SK-N-SH (cell line): ENCODE results near the gene MARCHF7. TPM values are rescaled to one million over a fixed set of nuclear protein-coding genes. Genes with fewer than 3 reads are reported as not detected.

Experiments
- CTCF ChIA-PET: fragments of 300-600, 350-600 bp; formaldehyde crosslinking; extraction: SDS; loops from one replicate; lab custom pipeline; 2021; lab: Yijun Ruan, JAX
- POLR2A ChIA-PET: fragments of 350-600 bp; sonication (Branson Sonifier 250); formaldehyde crosslinking; extraction: SDS; loops from one replicate; lab custom pipeline; 2020; ENCODE audit warnings: antibody characterized with exemption, inconsistent platforms; lab: Yijun Ruan, JAX
- DNase-seq: peaks from one replicate; pipeline ENCODE4 v3.0.0; 2012
- H2AFZ ChIP-seq: fragments of 200-600 bp; sonication (generic); 2 replicates; pipeline ENCODE4 v1.8.1; 2016; ENCODE audit warnings: antibody characterized with exemption, mild to moderate bottlenecking, low read depth
- H3F3A ChIP-seq: fragments of 200-600 bp; sonication (generic); replicated peaks from 2 replicates; pipeline ENCODE3; 2016; ENCODE audit warnings: antibody characterized with exemption, mild to moderate bottlenecking; ENCODE audit not compliant: insufficient read depth
- H3K27ac ChIP-seq, 2 experiments: fragments of 200-500 bp in 1 of 2; fragments of 200-600 bp in 1 of 2; sonication (Bioruptor generic) in 1 of 2; sonication (generic), shearing (Covaris generic) in 1 of 2; 2 replicates each; pipeline versions ENCODE4 v1.5.1 to v1.6.1; 2014 to 2016; ENCODE audit warnings: low read depth in 2 of 2, inconsistent platforms in 1 of 2, low read length in 1 of 2, mild to moderate bottlenecking in 1 of 2, mixed read lengths in 1 of 2
- H3K27me3 ChIP-seq: fragments of 200-600 bp; sonication (generic), shearing (Covaris generic); 2 replicates; pipeline ENCODE4 v1.6.1; 2016; ENCODE audit warnings: mixed run types; ENCODE audit not compliant: insufficient read depth
- H3K36me3 ChIP-seq, 2 experiments: fragments of 200-500 bp in 1 of 2; fragments of 200-600 bp in 1 of 2; sonication (Bioruptor generic) in 1 of 2; sonication (generic) in 1 of 2; replicated peaks in 1 of 2; 2 replicates each; pipeline versions ENCODE3 to v1.5.1; 2014 to 2016; ENCODE audit warnings: low read length in 1 of 2, mild to moderate bottlenecking in 1 of 2; ENCODE audit not compliant: insufficient read depth in 2 of 2, control insufficient read depth in 1 of 2
- H3K4me1 ChIP-seq, 2 experiments: fragments of 200-500 bp in 1 of 2; fragments of 200-600 bp in 1 of 2; sonication (Bioruptor generic) in 1 of 2; sonication (generic), shearing (Covaris generic) in 1 of 2; 2 replicates each; pipeline versions ENCODE4 v1.5.1 to v1.6.1; 2014 to 2016; ENCODE audit warnings: low read depth in 1 of 2, low read length in 1 of 2, mixed run types in 1 of 2; ENCODE audit not compliant: insufficient read depth in 2 of 2, control insufficient read depth in 1 of 2
- H3K4me2 ChIP-seq: fragments of 200-600 bp; sonication (generic), shearing (Covaris generic); 2 replicates; pipeline ENCODE4 v1.6.1; 2017; ENCODE audit warnings: mixed run types
- H3K4me3 ChIP-seq, 2 experiments: fragments of 200-500 bp in 1 of 2; fragments of 200-600 bp in 1 of 2; sonication (Bioruptor generic) in 1 of 2; sonication (generic), shearing (Covaris generic) in 1 of 2; 2 replicates each; pipeline versions ENCODE4 v1.5.1 to v1.8.1; 2014 to 2016; ENCODE audit warnings: low read depth in 2 of 2, inconsistent platforms in 1 of 2, low read length in 1 of 2, mild to moderate bottlenecking in 1 of 2, mixed read lengths in 1 of 2, moderate library complexity in 1 of 2
- H3K79me2 ChIP-seq: fragments of 200-600 bp; sonication (generic); 2 replicates; pipeline ENCODE4 v1.8.1; 2017; ENCODE audit warnings: mild to moderate bottlenecking; ENCODE audit not compliant: insufficient read depth
- H3K9ac ChIP-seq: fragments of 200-600 bp; sonication (generic); 2 replicates; pipeline ENCODE4 v1.6.1; 2017; ENCODE audit warnings: mixed run types
- H3K9me2 ChIP-seq: fragments of 200-600 bp; sonication (generic); 2 replicates; pipeline ENCODE4 v1.6.1; 2017; ENCODE audit warnings: mixed run types
- H3K9me3 ChIP-seq: fragments of 200-600 bp; sonication (generic); 2 replicates; pipeline ENCODE4 v1.6.1; 2017; ENCODE audit warnings: mixed run types, mild to moderate bottlenecking, moderate library complexity
- H4K20me1 ChIP-seq: fragments of 200-600 bp; sonication (generic); 2 replicates; pipeline ENCODE4 v1.6.1; 2017; ENCODE audit warnings: mild to moderate bottlenecking, mixed run types; ENCODE audit not compliant: insufficient read depth
- ELF1 ChIP-seq: IDR thresholded peaks from 2 replicates; pipeline ENCODE4 v1.4.0; 2012
- EP300 ChIP-seq, 2 experiments: IDR thresholded peaks; 2 replicates each; pipeline versions ENCODE4 v1.4.0 to v1.6.1; 2012; ENCODE audit warnings: borderline replicate concordance in 1 of 2, low read depth in 1 of 2, low read length in 1 of 2
- GATA2 ChIP-seq: sonication (generic); formaldehyde crosslinking; IDR thresholded peaks from 2 replicates; pipeline ENCODE4 v1.5.0; 2020; ENCODE audit warnings: mild to moderate bottlenecking, missing genetic modification reagents
- NFIC ChIP-seq: IDR thresholded peaks from 2 replicates; pipeline ENCODE4 v1.4.0; 2012; ENCODE audit warnings: borderline replicate concordance
- NRF1 ChIP-seq: IDR thresholded peaks from 2 replicates; pipeline ENCODE4 v1.6.1; 2012; ENCODE audit warnings: low read depth, mild to moderate bottlenecking, low read length
- POLR2AphosphoS5 ChIP-seq: IDR thresholded peaks from 2 replicates; pipeline ENCODE4 v1.6.1; 2012; ENCODE audit warnings: low read depth, low read length
- RAD21 ChIP-seq: IDR thresholded peaks from 2 replicates; pipeline ENCODE4 v1.6.1; 2012; ENCODE audit warnings: mild to moderate bottlenecking, low read length
- RCOR1 ChIP-seq: fragments of 150-350 bp; IDR thresholded peaks from 2 replicates; pipeline ENCODE4 v1.6.1; 2017; ENCODE audit warnings: antibody characterized with exemption, low read length
- RFX5 ChIP-seq: IDR thresholded peaks from 2 replicates; pipeline ENCODE4 v1.6.1; 2012; ENCODE audit warnings: mild to moderate bottlenecking, improper control_type of control experiment, low read length
- RXRA ChIP-seq: IDR thresholded peaks from 2 replicates; pipeline ENCODE4 v1.4.0; 2012; ENCODE audit warnings: low read depth, mild to moderate bottlenecking, borderline replicate concordance
- TAF1 ChIP-seq: IDR thresholded peaks from 2 replicates; pipeline ENCODE4 v1.6.1; 2012; ENCODE audit warnings: low read depth, mild to moderate bottlenecking, low read length, moderate library complexity, borderline replicate concordance
- TCF12 ChIP-seq: IDR thresholded peaks from 2 replicates; pipeline ENCODE4 v1.4.0; 2012
- TEAD4 ChIP-seq: IDR thresholded peaks from 2 replicates; pipeline ENCODE4 v1.4.0; 2012; ENCODE audit warnings: mild to moderate bottlenecking, borderline replicate concordance; ENCODE audit not compliant: insufficient read depth
- WGBS: methylation state at CpG from one replicate; pipeline ENCODE4 v1.1.6; 2017; ENCODE audit warnings: low lambda C conversion rate; 5-methylcytosine and 5-hydroxymethylcytosine counted together
- polyA plus RNA-seq, 3 experiments: library from polyadenylated mRNA; depleted of rRNA; stranded (reverse); fragments of >200 nt; gene quantifications; 2 replicates each; pipeline ENCODE4 v1.2.3, GENCODE V29; 2012
- TF ChIP-seq, protein P1 (sequence below): IDR thresholded peaks from 2 replicates; pipeline ENCODE4 v1.4.0; 2012; ENCODE audit warnings: low read depth, borderline replicate concordance
- TF ChIP-seq, protein P2 (sequence below): IDR thresholded peaks from 2 replicates; pipeline ENCODE4; 2012
- TF ChIP-seq, protein P3 (sequence below): fragments of 150-350 bp; IDR thresholded peaks from 2 replicates; pipeline ENCODE4 v1.6.1; 2016; ENCODE audit warnings: mild to moderate bottlenecking, low read depth, low read length
- TF ChIP-seq, protein P4 (sequence below): IDR thresholded peaks from 2 replicates; pipeline ENCODE4 v1.6.1; 2012; ENCODE audit warnings: mild to moderate bottlenecking, low read depth, low read length, moderate library complexity
- TF ChIP-seq, protein P5 (sequence below): IDR thresholded peaks from 2 replicates; pipeline ENCODE4 v1.4.0; 2012; ENCODE audit warnings: low read depth, borderline replicate concordance

Gene MARCHF7
- polyA plus RNA-seq, 1 of the 3 experiments (the other 2 are of a cell fraction): 20.3 TPM

DNA sequence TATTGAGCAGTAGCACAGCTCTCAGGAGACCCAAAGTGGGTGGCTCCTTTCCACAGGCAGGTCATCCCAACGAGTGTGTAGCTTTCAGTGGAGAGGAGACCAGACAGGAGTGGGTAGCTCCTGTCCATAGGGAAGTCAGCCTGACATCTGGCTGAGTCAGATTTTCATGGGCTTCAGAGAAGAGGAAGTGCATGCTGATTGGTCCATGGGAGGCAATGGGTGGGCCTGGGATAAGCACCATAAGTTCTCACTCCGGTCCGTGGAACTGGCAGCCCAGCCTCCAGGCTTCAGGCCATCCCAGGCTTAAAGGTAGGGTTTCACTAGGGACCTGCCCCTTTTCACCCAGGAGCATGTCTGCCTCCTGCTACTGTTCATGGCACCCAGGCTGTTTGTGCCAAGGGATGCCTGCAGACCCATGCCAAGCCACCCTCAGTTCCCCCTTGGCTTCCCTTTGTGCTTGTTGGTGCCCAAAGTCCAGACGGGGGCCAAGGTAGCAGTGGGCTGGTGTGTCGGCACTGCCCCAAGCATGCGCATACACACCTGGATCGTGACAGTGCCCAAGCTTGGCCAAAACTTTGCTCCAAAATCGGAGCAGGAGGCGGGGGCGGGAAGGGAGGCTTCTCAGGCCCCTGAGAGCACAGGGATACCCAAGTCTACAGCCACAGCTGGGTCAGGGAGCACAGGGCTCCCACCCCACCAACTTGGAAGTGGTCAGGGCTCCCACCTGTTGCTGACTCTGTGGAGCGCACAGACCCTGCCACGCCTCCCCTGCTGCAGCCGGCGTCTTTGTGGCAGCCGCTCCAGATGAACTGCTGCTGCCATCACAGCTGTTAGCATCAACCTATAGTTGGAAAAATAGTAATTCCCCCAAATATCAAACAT, 26.4 kb downstream of the MARCHF7 start:
- Histone ChIP-seq H2AFZ (no peak overlapping the region), H3K9me2 (no peaks in the 10 kb centered on the region), H3K27ac (no peak overlapping the region), H3K4me3 (no peak overlapping the region), H3K36me3 (peaks cover 73 to 75% of the 10 kb centered on the region in 2 experiments), H3K9ac (no peak overlapping the region), H3K27me3 (no peaks in the 10 kb centered on the region), H3K4me2 (no peak overlapping the region), H3K79me2 (peaks cover 100% of the 10 kb centered on the region), H3F3A (peaks cover 8% of the 10 kb centered on the region), H3K9me3 (no peaks in the 10 kb centered on the region; the same call in 1 of the 2 replicates), H3K4me1 (no peaks in the 10 kb centered on the region), H4K20me1 (peaks cover 95% of the 10 kb centered on the region)
- whole genome bisulfite sequencing: 91% methylated on average over 7 of the region's 15 CpGs
- POLR2A ChIA-PET: no interaction called here
- CTCF ChIA-PET: interaction anchor here (1.1 to 1.3 kb wide), 2 partner anchors 9 to 27 kb away, joined by 3 to 4 read pairs; partner anchors contain the start of gene MARCHF7
- TF ChIP-seq, protein P1, sequence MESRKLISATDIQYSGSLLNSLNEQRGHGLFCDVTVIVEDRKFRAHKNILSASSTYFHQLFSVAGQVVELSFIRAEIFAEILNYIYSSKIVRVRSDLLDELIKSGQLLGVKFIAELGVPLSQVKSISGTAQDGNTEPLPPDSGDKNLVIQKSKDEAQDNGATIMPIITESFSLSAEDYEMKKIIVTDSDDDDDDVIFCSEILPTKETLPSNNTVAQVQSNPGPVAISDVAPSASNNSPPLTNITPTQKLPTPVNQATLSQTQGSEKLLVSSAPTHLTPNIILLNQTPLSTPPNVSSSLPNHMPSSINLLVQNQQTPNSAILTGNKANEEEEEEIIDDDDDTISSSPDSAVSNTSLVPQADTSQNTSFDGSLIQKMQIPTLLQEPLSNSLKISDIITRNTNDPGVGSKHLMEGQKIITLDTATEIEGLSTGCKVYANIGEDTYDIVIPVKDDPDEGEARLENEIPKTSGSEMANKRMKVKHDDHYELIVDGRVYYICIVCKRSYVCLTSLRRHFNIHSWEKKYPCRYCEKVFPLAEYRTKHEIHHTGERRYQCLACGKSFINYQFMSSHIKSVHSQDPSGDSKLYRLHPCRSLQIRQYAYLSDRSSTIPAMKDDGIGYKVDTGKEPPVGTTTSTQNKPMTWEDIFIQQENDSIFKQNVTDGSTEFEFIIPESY: no peak
- TF ChIP-seq, protein P2, sequence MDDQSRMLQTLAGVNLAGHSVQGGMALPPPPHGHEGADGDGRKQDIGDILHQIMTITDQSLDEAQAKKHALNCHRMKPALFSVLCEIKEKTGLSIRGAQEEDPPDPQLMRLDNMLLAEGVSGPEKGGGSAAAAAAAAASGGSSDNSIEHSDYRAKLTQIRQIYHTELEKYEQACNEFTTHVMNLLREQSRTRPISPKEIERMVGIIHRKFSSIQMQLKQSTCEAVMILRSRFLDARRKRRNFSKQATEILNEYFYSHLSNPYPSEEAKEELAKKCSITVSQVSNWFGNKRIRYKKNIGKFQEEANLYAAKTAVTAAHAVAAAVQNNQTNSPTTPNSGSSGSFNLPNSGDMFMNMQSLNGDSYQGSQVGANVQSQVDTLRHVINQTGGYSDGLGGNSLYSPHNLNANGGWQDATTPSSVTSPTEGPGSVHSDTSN: no peak
- TF ChIP-seq, protein P3, sequence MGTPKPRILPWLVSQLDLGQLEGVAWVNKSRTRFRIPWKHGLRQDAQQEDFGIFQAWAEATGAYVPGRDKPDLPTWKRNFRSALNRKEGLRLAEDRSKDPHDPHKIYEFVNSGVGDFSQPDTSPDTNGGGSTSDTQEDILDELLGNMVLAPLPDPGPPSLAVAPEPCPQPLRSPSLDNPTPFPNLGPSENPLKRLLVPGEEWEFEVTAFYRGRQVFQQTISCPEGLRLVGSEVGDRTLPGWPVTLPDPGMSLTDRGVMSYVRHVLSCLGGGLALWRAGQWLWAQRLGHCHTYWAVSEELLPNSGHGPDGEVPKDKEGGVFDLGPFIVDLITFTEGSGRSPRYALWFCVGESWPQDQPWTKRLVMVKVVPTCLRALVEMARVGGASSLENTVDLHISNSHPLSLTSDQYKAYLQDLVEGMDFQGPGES: no peak
- TF ChIP-seq, protein P4, sequence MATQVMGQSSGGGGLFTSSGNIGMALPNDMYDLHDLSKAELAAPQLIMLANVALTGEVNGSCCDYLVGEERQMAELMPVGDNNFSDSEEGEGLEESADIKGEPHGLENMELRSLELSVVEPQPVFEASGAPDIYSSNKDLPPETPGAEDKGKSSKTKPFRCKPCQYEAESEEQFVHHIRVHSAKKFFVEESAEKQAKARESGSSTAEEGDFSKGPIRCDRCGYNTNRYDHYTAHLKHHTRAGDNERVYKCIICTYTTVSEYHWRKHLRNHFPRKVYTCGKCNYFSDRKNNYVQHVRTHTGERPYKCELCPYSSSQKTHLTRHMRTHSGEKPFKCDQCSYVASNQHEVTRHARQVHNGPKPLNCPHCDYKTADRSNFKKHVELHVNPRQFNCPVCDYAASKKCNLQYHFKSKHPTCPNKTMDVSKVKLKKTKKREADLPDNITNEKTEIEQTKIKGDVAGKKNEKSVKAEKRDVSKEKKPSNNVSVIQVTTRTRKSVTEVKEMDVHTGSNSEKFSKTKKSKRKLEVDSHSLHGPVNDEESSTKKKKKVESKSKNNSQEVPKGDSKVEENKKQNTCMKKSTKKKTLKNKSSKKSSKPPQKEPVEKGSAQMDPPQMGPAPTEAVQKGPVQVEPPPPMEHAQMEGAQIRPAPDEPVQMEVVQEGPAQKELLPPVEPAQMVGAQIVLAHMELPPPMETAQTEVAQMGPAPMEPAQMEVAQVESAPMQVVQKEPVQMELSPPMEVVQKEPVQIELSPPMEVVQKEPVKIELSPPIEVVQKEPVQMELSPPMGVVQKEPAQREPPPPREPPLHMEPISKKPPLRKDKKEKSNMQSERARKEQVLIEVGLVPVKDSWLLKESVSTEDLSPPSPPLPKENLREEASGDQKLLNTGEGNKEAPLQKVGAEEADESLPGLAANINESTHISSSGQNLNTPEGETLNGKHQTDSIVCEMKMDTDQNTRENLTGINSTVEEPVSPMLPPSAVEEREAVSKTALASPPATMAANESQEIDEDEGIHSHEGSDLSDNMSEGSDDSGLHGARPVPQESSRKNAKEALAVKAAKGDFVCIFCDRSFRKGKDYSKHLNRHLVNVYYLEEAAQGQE: no peak
- TF ChIP-seq GATA2: no peak
- TF ChIP-seq, protein P5, sequence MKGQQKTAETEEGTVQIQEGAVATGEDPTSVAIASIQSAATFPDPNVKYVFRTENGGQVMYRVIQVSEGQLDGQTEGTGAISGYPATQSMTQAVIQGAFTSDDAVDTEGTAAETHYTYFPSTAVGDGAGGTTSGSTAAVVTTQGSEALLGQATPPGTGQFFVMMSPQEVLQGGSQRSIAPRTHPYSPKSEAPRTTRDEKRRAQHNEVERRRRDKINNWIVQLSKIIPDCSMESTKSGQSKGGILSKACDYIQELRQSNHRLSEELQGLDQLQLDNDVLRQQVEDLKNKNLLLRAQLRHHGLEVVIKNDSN: no peak
- TF ChIP-seq TEAD4: no peak
- TF ChIP-seq RXRA: no peak
- TF ChIP-seq RAD21: no peak
- no peak for TF ChIP-seq RFX5
- TF ChIP-seq RCOR1: no peak
- TF ChIP-seq TCF12: no peak
- no peak for TF ChIP-seq ELF1
- no peak for TF ChIP-seq NRF1
- no peak for TF ChIP-seq TAF1
- no peak for TF ChIP-seq NFIC
- no peak for TF ChIP-seq EP300 (IDR thresholded peaks at IDR 0.05; ENCODE audit: borderline replicate concordance in 1 of 2, low read depth in 1 of 2, low read length in 1 of 2)
- TF ChIP-seq POLR2AphosphoS5: no peak
- no peak for DNase-seq
